ENCODE data around the gene LAMA5. TPM values are rescaled to one million over a fixed set of nuclear protein-coding genes. Genes with fewer than 3 reads are reported as not detected.

Gene LAMA5
- total RNA-seq, 4 donors from 2014 or later, result 95.2 to 230 (median 139) TPM

- no peaks in the 10 kb centered on the region for H3K36me3 ChIP-seq
- H3K4me1 ChIP-seq, result peaks cover 0 to 97% (median 81%) of the 10 kb centered on the region in 4 donors
- H3K27ac ChIP-seq, result peak overlapping the region; percentile 55 to 96 (median 86)
- no peak for DNase-seq (ENCODE audit: low spot score in 2 of 2)
- TF ChIP-seq EP300 (IDR thresholded peaks at IDR 0.05) (no peak), POLR2A (IDR thresholded peaks at IDR 0.05) (no peak), CTCF (IDR thresholded peaks at IDR 0.05) (no peak)
- no peaks in the 10 kb centered on the region for H3K9me3 ChIP-seq
- no peak overlapping the region for H3K4me3 ChIP-seq
- no peaks in the 10 kb centered on the region for H3K27me3 ChIP-seq
- 39 to 49% methylated on average over 10 to 19 of the region's 24 CpGs for WGBS, 2 donors
Measured at GRCh38 chr20:62358171-62359042, 8.7 kb downstream of the LAMA5 start.

- DNase-seq (ENCODE audit: low spot score in 2 of 2), result no peak
- H3K27me3 ChIP-seq, result no peaks in the 10 kb centered on the region
- WGBS, 2 donors, result 32 to 43% methylated on average over 7 of the region's 7 CpGs
- peak overlapping the region; percentile 83 to 96 (median 86) for H3K27ac ChIP-seq
- H3K9me3 ChIP-seq, result no peaks in the 10 kb centered on the region
- peaks cover 0 to 97% (median 77%) of the 10 kb centered on the region in 4 donors for H3K4me1 ChIP-seq
- no peak for TF ChIP-seq POLR2A (IDR thresholded peaks at IDR 0.05)
- TF ChIP-seq EP300 (IDR thresholded peaks at IDR 0.05), result no peak
- TF ChIP-seq CTCF (IDR thresholded peaks at IDR 0.05), result no peak
- H3K36me3 ChIP-seq, result no peaks in the 10 kb centered on the region
- H3K4me3 ChIP-seq, result no peak overlapping the region
Measured at GRCh38 chr20:62357681-62358080, 9.4 kb downstream of the LAMA5 start.

- Histone ChIP-seq H3K36me3 (no peaks in the 10 kb centered on the region), H3K4me1 (peaks cover 0 to 96% (median 75%) of the 10 kb centered on the region in 4 donors), H3K9me3 (no peaks in the 10 kb centered on the region), H3K27me3 (no peaks in the 10 kb centered on the region), H3K4me3 (peak overlapping the region in 2 of 4 donors; percentile 1 to 20), H3K27ac (peak overlapping the region; percentile 83 to 96 (median 86))
- TF ChIP-seq CTCF (IDR thresholded peaks at IDR 0.05), result no peak
- 18 to 27% methylated on average over 6 to 10 of the region's 25 CpGs for WGBS, 2 donors
- DNase-seq (ENCODE audit: low spot score in 2 of 2), result no peak
Measured at GRCh38 chr20:62357187-62357667, 9.9 kb downstream of the LAMA5 start.

- Histone ChIP-seq H3K36me3 (peaks cover 0 to 3% (median 0%) of the 10 kb centered on the region in 3 donors), H3K4me1 (peaks cover 0 to 90% (median 70%) of the 10 kb centered on the region in 4 donors), H3K9me3 (no peaks in the 10 kb centered on the region), H3K4me3 (peak overlapping the region in 2 of 4 donors; percentile 1 to 20), H3K27ac (peak overlapping the region; percentile 83 to 96 (median 86)), H3K27me3 (no peaks in the 10 kb centered on the region)
- DNase-seq (ENCODE audit: low spot score in 2 of 2), result no peak
- WGBS, 2 donors, result 33 to 39% methylated on average over 15 to 16 of the region's 17 CpGs
- no peak for TF ChIP-seq POLR2A (IDR thresholded peaks at IDR 0.05)
- TF ChIP-seq EP300 (IDR thresholded peaks at IDR 0.05), result no peak
- TF ChIP-seq CTCF (IDR thresholded peaks at IDR 0.05), result no peak
Measured at GRCh38 chr20:62356589-62357186, 10.4 kb downstream of the LAMA5 start.
